ENCODE data around the gene NANOS2.

GRCh38 chr19:45913874-45914830 is at the start of gene NANOS2:
- no peak for TF ChIP-seq POLR2AphosphoS5 (IDR thresholded peaks at IDR 0.05)
- TF ChIP-seq CTCF (IDR thresholded peaks at IDR 0.05): no peak

Data from stomach (tissue), 4 donors.